Ishikawa (cell line): ENCODE measurements around the gene ABCC10.

Source experiments
- CEBPB ChIP-seq: IDR thresholded peaks from 2 replicates; pipeline ENCODE4 v1.6.1; 2012
- CREB1 ChIP-seq: IDR thresholded peaks from 2 replicates; pipeline ENCODE4 v1.6.1; 2012; ENCODE audit warnings: low read depth
- EGR1 ChIP-seq: IDR thresholded peaks from 2 replicates; pipeline ENCODE4 v1.6.1; 2012
- EP300 ChIP-seq: IDR thresholded peaks from 2 replicates; pipeline ENCODE4 v1.6.1; 2012; ENCODE audit warnings: borderline replicate concordance
- FOXM1 ChIP-seq: IDR thresholded peaks from 2 replicates; pipeline ENCODE4 v1.6.1; 2012; ENCODE audit warnings: low read depth, borderline replicate concordance
- NFIC ChIP-seq: IDR thresholded peaks from 2 replicates; pipeline ENCODE4 v1.6.1; 2012
- RAD21 ChIP-seq: IDR thresholded peaks from 2 replicates; pipeline ENCODE4 v1.6.1; 2012; ENCODE audit warnings: low read depth
- TAF1 ChIP-seq: IDR thresholded peaks from 2 replicates; pipeline ENCODE4 v1.6.1; 2012; ENCODE audit warnings: low read depth, mild to moderate bottlenecking
- TCF12 ChIP-seq: IDR thresholded peaks from 2 replicates; pipeline ENCODE4 v1.6.1; 2012; ENCODE audit warnings: low read depth
- TEAD4 ChIP-seq: IDR thresholded peaks from 2 replicates; pipeline ENCODE4 v1.6.1; 2012
- YY1 ChIP-seq: IDR thresholded peaks from 2 replicates; pipeline ENCODE4 v1.6.1; 2012; ENCODE audit warnings: low read depth
- ZBTB7A ChIP-seq: IDR thresholded peaks from 2 replicates; pipeline ENCODE4 v1.6.1; 2012; ENCODE audit warnings: low read depth
- TF ChIP-seq, protein P1 (sequence below): IDR thresholded peaks from 2 replicates; pipeline ENCODE4 v1.6.1; 2012
- TF ChIP-seq, protein P2 (sequence below): IDR thresholded peaks from 2 replicates; pipeline ENCODE4 v1.6.1; 2012
- TF ChIP-seq, protein P3 (sequence below): IDR thresholded peaks from 2 replicates; pipeline ENCODE4 v1.6.1; 2012; ENCODE audit warnings: low read depth, mild to moderate bottlenecking

ABCC10 gene

DNA sequence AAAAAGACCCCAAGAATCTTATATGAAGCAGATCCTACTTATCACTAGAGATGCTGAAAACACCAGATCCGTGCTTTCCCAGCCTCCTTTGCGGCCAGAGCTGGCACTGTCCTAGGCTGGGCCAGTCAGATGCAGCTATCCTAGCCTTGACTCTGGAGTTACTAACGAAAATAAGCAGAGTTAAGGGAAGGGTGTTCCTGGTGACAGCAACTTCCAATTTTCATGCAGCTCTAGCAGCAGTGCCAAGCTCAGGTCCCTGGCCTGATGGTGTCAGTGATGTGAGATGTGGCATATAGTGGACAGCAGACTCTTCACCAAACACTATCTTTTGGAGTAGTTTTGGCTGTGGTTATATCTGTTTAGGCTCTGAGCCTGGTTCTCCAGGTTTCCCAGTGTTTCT, 25.6 kb upstream of the ABCC10 start:
- TF ChIP-seq TEAD4 (no peak), EGR1 (no peak), ZBTB7A (no peak), CEBPB (no peak), TCF12 (no peak), EP300 (no peak), RAD21 (no peak), TAF1 (no peak), FOXM1 (no peak), YY1 (no peak), NFIC (no peak), CREB1 (no peak)
- TF ChIP-seq, protein P1, sequence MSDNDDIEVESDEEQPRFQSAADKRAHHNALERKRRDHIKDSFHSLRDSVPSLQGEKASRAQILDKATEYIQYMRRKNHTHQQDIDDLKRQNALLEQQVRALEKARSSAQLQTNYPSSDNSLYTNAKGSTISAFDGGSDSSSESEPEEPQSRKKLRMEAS = no peak
- TF ChIP-seq, protein P2, sequence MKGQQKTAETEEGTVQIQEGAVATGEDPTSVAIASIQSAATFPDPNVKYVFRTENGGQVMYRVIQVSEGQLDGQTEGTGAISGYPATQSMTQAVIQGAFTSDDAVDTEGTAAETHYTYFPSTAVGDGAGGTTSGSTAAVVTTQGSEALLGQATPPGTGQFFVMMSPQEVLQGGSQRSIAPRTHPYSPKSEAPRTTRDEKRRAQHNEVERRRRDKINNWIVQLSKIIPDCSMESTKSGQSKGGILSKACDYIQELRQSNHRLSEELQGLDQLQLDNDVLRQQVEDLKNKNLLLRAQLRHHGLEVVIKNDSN = no peak
- TF ChIP-seq, protein P3, sequence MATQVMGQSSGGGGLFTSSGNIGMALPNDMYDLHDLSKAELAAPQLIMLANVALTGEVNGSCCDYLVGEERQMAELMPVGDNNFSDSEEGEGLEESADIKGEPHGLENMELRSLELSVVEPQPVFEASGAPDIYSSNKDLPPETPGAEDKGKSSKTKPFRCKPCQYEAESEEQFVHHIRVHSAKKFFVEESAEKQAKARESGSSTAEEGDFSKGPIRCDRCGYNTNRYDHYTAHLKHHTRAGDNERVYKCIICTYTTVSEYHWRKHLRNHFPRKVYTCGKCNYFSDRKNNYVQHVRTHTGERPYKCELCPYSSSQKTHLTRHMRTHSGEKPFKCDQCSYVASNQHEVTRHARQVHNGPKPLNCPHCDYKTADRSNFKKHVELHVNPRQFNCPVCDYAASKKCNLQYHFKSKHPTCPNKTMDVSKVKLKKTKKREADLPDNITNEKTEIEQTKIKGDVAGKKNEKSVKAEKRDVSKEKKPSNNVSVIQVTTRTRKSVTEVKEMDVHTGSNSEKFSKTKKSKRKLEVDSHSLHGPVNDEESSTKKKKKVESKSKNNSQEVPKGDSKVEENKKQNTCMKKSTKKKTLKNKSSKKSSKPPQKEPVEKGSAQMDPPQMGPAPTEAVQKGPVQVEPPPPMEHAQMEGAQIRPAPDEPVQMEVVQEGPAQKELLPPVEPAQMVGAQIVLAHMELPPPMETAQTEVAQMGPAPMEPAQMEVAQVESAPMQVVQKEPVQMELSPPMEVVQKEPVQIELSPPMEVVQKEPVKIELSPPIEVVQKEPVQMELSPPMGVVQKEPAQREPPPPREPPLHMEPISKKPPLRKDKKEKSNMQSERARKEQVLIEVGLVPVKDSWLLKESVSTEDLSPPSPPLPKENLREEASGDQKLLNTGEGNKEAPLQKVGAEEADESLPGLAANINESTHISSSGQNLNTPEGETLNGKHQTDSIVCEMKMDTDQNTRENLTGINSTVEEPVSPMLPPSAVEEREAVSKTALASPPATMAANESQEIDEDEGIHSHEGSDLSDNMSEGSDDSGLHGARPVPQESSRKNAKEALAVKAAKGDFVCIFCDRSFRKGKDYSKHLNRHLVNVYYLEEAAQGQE = no peak

DNA sequence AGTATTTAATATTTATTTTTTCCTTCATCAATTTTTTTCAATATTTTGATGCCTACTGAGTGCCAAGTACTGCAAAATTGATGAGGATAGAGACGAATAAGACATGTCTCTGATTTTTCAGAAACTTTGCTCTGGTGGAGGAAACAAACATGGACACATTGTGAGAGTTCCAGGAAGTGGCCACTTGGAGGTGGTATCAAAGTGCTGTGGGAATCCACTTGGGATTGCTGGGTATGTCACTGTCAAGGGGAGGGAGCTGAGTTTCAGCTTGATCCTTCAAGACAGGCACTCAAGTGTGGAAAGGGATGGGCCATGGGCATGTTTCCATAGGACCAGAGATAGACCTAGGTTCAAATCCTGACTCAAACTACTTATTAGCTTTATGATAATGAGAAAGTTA, 24.5 kb upstream of the ABCC10 start:
- TF ChIP-seq, protein P3 = no peak
- TF ChIP-seq FOXM1 (no peak), ZBTB7A (no peak), EGR1 (no peak), EP300 (no peak), TEAD4 (no peak)

DNA sequence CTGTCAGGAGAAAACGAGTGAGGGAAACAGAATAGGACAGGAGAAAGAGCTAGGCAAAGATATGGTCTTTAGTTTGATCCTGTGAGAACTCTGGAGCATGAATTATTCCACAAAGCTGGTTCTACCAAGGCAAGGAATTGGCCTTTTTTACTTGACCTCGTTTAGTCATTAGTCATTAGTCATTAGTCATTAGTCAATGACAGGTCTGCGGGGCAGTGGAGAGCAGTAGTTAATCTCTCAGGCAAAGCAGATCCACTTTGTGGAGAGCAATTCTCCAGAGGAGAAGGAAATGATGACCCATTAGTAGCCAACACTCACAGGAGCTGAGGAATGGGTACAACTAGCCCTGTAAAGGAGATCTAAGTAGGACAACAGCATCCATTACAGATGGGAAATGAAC, 22.0 kb upstream of the ABCC10 start:
- TF ChIP-seq CEBPB (no peak), EP300 (no peak), TAF1 (no peak), NFIC (no peak), RAD21 (no peak), YY1 (no peak), FOXM1 (no peak), TCF12 (no peak), EGR1 (no peak)
- TF ChIP-seq, protein P3 = no peak
- TF ChIP-seq, protein P1 = no peak

DNA sequence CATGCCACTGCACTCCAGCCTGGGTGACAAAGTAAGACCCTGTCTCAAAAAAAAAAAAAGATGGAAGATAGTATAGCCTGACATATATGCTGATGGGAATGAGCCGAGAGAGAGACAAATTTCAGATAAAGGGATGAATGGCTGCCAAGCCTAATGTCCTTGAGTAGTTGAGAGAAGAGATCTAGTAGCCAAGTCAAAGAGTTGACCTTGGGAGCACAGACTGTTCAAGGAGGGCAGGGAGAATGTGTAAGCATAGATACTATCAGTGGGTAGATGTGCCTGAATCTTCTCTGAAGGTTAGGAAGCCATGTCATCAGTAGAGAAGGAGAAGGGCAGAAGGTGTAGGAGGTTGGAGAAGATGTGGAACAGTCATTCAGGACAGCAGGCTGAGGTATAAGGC, 20.0 kb upstream of the ABCC10 start:
- TF ChIP-seq FOXM1 (no peak), RAD21 (no peak), CREB1 (no peak), EGR1 (no peak), CEBPB (no peak), TCF12 (no peak), TAF1 (no peak), TEAD4 (no peak), YY1 (no peak), NFIC (no peak), EP300 (no peak), ZBTB7A (no peak)
- TF ChIP-seq, protein P2 = no peak
- TF ChIP-seq, protein P1 = no peak
- TF ChIP-seq, protein P3 = no peak
